Activated effector memory CD4-positive, alpha-beta T cell treated with anti-CD3 and anti-CD28 coated beads, Interleukin-2, amount 50 U/mL, for 16 hours (primary cell): ENCODE results near the gene LAMB4.

Source experiments
- DNase-seq: peaks from one replicate; pipeline ENCODE4 v3.0.0-alpha.2; 2020

LAMB4 gene

DNA sequence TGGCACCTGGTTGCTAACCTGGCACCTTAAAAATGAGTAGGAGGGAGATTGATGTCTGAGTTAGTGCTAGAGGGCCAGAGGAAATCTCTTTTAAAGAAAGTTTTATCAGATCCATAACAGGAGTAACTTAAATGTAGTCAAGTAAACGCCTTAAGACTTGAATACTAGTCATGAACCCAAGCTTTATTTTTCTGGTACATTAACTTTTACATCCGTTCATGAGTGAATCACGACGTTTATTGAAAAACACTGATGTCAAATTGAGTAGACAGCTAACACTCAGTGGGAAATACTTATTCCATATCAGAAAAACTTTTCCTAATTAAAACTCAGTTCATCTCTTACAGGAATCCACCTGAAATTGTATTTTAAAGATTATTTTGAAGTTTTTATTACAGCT, 120.3 kb downstream of the LAMB4 start:
- no peak for DNase-seq

- DNase-seq = no peak
Observed at GRCh38 chr7:108008827-108009226, 121.3 kb downstream of the LAMB4 start.

DNA sequence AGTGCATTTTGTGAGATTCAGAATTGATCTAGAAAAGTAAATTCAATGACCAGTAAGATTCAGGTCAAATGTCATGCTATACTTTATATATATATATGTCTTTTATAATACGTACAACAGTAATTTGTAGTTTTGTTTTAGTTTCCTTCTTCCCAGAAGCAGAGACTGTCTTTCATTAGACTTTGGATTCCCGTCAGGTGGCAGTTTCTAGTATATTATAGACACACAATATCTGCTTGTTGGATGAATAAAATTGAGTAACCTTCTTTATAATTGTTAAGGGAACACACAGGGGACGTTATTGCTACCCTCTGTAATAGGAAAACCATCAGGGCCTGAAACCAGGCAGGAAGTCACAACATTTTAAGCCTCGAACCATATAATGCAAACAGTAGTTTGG, 121.9 kb downstream of the LAMB4 start:
- DNase-seq = no peak

- no peak for DNase-seq
Observed at GRCh38 chr7:108007762-108008161, 122.4 kb downstream of the LAMB4 start.

- DNase-seq = no peak
Observed at GRCh38 chr7:108007261-108007660, 122.9 kb downstream of the LAMB4 start.

DNA sequence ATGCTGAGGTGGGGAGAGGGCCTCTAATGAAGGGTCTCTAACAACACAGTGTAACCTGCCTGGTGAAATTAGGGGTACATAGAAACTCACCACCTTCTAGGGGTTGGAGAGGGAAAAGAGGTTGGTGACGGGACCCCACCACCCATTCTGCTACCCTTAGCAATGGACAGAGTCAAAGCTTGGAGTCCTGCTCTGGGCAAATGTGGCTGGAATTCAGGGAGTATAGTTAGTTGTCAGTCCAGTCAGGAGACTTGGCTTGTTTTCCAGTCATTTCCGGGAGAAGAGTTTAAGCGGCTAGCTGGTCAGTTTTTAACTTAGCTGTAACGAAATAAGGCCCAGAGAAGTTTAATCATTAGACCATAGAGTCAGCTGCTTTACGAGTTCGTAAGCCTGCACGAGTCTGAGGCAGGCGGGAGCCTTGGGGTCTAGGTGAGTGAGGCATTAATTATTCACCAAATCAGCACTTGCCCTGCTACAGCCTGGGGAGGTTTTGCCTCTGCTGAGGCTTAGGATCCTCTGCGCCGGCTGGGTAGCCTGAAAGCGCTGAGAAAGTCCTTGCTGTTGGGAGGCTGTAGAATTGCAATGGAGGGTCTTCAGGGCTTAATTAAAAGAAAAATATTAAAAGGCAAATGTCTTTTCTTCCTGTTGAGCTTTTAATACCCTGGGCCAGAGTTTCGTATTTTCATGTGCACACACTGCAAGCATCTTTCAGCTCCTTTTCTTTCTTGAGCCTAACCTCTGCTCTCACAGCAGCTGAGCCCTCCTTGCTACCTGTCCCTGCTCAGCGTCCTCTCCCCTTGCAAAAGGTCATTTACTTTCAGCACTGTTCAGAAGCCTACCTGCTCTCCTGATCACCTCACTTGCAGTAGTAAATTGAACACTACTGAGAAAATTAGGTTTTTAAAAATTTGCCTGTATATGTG, 125.7 kb downstream of the LAMB4 start:
- no peak for DNase-seq

DNA sequence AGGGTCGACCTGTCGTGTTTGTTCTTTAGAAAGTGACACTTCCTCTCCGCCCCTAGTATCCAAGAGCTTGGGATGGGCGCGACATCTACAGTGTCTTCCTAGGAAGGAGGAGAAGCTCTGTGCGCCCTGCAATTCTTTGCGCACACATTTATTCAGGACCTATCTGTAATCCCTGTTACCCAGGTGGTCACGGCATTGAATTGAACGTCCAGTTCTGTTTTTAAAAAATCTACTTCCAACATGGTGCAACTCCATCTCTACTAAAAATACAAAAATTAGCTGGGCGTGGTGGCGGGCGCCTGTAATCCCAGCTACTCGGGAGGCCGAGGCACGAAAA, 126.6 kb downstream of the LAMB4 start:
- no peak for DNase-seq

- DNase-seq = no peak
Observed at GRCh38 chr7:108002726-108003598, 127.2 kb downstream of the LAMB4 start, which contains the start of gene LAMB1. TSS of gene LAMB1 (minus strand) at chr7:108003161. CDS start at chr7:108002885, 276 bp downstream.

DNA sequence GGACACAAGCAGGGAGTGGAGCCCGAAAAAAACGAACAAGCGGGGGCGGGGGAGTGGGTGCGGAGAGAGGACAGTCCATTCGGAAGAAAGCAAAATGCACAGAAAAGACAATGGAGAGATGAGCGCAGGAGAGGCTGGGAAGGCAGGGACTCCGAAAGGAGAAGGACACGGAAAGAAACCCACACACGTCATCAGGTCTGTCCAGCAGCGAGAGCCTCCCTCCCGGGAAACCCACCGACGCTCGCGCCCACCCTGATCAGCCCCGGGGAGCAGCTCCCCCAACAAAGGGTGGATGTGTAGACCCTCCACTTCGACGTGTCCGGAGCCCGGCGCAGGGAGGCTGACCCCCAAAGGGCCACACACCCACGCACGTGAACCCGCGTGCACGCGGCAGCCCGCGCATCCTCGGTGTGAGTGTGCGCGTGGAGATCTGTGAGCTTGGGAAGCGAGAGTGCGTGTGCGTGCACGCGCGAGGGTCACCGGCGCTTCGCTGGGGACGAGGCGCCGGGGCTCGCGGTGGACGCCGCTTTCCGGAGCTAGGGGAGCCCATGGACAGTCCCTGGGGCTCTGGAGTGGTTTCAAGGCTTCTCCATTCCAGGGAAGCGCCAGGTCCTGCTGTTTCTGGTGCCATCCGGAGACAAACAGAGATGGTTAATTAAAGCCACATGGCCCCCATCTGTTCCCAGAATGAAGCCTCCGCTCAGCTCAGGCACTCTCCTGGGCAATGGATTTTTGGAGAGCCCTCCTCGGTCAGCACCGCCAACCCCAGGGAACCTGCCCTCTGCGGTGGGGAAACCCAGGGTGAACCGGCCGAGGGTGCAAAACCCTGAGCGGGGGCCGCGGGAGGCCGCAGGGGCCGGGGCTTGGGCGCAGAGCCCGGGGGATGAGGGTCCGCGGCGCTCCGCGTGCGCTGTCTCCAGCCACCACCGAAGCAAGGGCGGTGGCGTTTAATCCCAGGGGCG, 128.1 kb downstream of the LAMB4 start:
- DNase-seq = no peak

DNA sequence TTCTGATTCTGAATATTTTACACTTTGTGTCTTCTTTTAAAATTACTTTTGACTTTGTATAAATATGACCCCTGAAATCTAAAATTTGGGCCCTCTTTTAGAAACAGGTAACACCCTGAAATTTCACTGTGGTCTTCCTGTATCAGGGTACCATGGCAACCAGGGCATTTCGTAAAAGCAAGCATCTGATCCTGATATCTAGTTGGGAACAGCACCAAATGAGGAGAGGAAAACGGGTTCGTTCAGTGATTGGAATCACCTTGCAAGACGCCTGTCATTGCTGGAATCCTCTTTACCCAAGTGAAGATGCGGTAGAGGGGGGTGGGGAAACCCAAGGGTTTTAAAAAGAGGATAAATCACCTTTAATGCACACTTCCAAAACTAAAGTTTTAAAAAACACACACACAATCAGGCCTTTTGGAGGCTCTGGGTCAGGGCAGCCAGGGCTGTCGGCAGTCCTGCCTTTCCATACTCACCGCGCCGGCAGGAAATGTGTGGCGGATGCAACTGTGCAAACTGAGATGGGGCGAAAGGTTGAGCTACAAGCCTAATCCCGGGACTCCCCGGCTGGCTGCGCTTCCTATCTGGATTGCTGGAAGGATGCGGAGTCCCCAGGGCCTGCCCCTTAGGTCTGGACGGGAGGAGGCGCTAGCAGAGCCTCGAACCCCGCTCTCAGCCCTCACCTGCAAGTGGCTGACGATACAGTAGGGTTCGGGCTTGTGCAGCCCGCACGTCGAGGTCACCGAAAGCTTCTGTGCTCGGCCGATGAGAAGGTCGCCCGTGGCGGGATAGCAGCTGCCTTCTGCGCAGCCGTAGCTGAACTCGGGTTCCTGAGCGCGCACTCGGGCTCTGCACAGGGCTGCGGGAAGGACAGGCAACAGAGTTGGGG, 129.0 kb downstream of the LAMB4 start:
- no peak for DNase-seq

DNA sequence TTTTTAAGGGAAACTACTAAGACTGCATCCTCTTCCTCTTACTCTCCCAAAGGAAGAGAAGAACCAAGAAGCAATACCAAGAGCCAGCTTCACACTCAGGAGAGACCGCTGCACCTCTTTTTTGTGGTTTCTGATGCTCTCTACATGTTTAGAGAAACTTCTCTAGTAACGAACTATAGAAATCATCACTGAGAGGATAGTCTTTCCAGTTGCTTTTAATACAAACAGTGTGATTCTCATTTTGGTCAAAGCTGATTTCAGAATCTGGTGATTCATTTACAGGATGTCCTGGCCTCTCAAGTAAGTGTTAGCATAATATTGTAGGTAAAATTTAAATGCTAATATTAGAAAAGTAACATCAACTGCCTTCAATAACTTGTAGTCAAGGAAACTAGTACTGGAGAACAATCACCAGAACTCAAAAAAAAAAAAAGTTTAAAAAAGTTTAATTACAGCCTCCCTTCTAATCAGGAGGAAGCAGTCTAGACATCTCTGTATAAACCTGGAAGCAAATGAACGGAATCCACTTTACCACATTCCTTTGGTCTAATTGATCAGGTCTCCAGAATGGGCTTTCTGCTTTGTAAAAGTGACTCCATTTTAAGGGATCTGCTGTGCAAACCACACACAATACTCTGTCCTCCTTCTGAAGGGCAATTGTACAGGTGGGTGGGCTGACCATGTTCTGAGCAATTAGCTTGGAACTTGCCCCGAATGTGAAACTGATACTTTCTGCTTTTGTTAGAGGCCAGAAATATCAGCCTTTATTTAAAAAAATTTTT, 130.2 kb downstream of the LAMB4 start:
- no peak for DNase-seq

DNA sequence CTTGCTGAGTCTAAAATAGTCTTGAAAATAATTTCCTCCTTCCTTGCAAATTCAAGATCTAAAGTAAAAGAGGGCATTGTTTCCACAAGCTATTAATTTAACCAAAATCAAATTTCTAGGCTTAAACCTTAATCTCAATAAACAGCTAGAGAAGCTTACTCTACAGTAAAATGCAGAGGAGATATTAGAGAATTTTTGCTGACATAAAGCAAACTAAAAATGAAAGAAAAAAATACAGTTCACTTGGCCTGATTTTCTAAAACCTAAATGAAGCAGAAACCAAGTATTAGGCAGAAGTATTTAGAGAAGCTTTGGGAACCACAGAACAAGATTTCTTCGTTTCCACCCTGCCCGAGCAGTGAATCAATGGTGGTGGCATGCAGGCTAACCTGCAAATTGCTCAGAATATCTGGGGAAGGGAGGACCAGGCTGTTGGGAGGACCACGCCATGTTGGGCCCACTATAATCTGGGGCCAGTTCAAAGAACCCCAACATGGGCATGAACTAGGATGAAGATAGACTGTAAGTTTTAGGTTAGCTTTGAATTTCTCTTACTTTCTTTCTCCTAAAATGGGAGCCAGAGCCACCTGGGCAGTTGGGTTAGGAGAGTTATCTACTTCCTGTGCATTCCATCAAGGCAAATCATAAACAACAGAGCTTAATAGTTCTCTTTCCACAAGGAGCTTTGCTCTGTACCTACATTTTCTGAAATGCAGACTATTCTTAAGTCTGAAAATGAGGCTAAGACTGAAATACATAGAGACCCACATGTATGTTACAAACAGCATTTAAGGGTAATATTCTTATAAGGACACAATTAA, 131.3 kb downstream of the LAMB4 start:
- DNase-seq = no peak

- DNase-seq = no peak
Observed at GRCh38 chr7:107998150-107998549, 132.0 kb downstream of the LAMB4 start.

- no peak for DNase-seq
Observed at GRCh38 chr7:107996072-107996882, 133.9 kb downstream of the LAMB4 start.

- DNase-seq = no peak
Observed at GRCh38 chr7:107995184-107996071, 134.7 kb downstream of the LAMB4 start.

GRCh38 chr7:107994421-107995030, 135.6 kb downstream of the LAMB4 start:
- DNase-seq = no peak

DNA sequence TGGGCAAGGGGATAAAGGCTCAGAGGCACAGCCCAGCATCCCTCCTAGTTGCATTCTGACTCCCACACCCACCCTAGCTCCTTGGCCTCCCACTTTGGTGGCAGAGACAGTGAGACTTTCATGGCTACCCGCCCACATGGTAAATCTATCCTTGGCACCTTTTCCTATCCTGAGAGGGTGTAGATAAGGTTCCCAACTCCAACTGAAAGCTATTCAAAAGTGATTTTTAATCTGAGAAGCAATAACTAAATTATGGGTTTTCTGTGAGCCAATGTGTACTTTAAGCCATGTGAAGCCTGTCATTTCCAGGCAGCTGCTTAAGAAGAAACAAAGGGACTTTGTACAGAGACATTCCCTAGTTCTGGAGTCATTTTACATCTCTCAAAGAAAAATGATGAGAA, 136.3 kb downstream of the LAMB4 start:
- no peak for DNase-seq
